AG09309 (cell line): ENCODE data around the gene GAGE12J.
"Not testable (repeated sequence)": the region's sequence is repeated elsewhere in the genome, so short reads cannot be mapped to it uniquely, and the experiment has no call there.

Experiments
- DNase-seq: peaks from one replicate; pipeline ENCODE4 v3.0.0-alpha.2; 2010; ENCODE audit warnings: low read depth
- H3K4me3 ChIP-seq: 2 replicates; pipeline ENCODE4 v1.5.1; 2011; ENCODE audit warnings: mild to moderate bottlenecking, low read depth, low read length, moderate library complexity; ENCODE audit not compliant: control insufficient read depth
- CTCF ChIP-seq: IDR thresholded peaks from 2 replicates; pipeline ENCODE4 v1.5.1; 2011; ENCODE audit warnings: mild to moderate bottlenecking, low read depth, low read length, inconsistent platforms; ENCODE audit not compliant: insufficient read depth, control insufficient read depth; ENCODE audit errors: missing control alignments

The GAGE12J gene

GRCh38 chrX:49321737-49322136, at the start of gene GAGE12J:
Gene GAGE12J (plus strand): TSS chrX:49322037. CDS start chrX:49323194, 1,157 bp downstream.
- DNase-seq, H3K4me3 ChIP-seq: not testable (repeated sequence)

- DNase-seq, result no peak
Observed at GRCh38 chrX:49272421-49272820, 49.4 kb upstream of the GAGE12J start.

GRCh38 chrX:49273181-49273727, 48.6 kb upstream of the GAGE12J start:
- DNase-seq, result no peak
- no peak overlapping the region for H3K4me3 ChIP-seq
- no peak for TF ChIP-seq CTCF

More at GRCh38 chrX:49272421-49272820, 49.4 kb upstream of the GAGE12J start:
- no peak overlapping the region for H3K4me3 ChIP-seq
- no peak for TF ChIP-seq CTCF

- DNase-seq, result no peak
- H3K4me3 ChIP-seq, result no peak overlapping the region
- TF ChIP-seq CTCF, result no peak
Observed at GRCh38 chrX:49276207-49276606, 45.6 kb upstream of the GAGE12J start.

- no peak for TF ChIP-seq CTCF
- no peak overlapping the region for H3K4me3 ChIP-seq
- no peak for DNase-seq
Observed at GRCh38 chrX:49276671-49277534, 44.9 kb upstream of the GAGE12J start.

GRCh38 chrX:49277535-49277830, 44.4 kb upstream of the GAGE12J start:
- no peak for DNase-seq
- TF ChIP-seq CTCF, result no peak
- no peak overlapping the region for H3K4me3 ChIP-seq

- no peak overlapping the region for H3K4me3 ChIP-seq
- no peak for DNase-seq
- no peak for TF ChIP-seq CTCF
Observed at GRCh38 chrX:49278081-49278480, 43.8 kb upstream of the GAGE12J start.
